ENCODE results near the gene EIF6. TPM values are rescaled to one million over a fixed set of nuclear protein-coding genes. Genes with fewer than 3 reads are reported as not detected.
"Not testable (repeated sequence)": the region's sequence is repeated elsewhere in the genome, so short reads cannot be mapped to it uniquely, and the experiment has no call there.

Gene EIF6
- total RNA-seq, 1 donor from 2014 or later: 41.2 TPM

DNA sequence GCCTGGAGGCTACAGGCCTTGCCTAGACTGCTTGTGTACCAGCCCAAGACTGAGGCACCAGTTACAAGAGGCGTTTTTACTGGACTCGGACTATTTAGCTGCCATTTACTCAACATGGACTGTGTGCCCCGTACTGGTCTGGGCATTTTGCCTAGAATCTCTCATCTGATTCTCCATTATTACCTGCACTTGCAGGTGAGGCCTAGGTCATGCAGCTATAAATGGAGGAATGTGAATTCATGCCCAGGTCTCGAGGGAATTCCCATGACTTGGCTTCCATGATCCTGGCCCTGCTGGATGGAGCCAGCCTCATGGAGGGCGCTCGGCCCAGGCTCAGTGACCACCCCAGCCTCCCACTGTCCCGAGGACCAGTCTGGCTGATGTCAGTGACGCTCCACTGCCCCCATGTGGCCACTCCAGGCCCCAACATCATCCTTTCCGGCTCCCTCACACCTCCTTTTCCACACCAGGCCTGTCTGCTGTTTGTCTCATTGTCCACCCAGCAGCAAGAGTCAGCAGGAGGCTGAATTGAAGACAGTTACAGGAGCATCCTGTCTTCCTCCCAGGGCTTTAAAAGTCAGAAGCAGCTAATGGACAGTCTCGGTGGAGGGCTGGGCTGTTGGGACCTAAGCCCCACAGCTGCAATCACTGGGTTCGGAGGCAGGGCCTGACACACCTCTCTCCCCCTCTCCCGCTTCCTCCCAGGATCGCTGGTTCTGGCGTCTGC, 15.4 kb downstream of the EIF6 start:
- intact Hi-C loops (cut with DNase I): loop anchor here (2.0 kb wide), 1 partner anchor 124 kb away; no protein-coding TSS in a partner anchor
- no peak for DNase-seq (ENCODE audit: low spot score)

- intact Hi-C loops (cut with DNase I): no loop called here
- DNase-seq (ENCODE audit: low spot score): peak; percentile 53
Measured at GRCh38 chr20:35267092-35267491, 17.5 kb downstream of the EIF6 start.

- DNase-seq (ENCODE audit: low spot score): no peak
- intact Hi-C loops (cut with DNase I): no loop called here
Measured at GRCh38 chr20:35264755-35265154, 19.8 kb downstream of the EIF6 start.

DNA sequence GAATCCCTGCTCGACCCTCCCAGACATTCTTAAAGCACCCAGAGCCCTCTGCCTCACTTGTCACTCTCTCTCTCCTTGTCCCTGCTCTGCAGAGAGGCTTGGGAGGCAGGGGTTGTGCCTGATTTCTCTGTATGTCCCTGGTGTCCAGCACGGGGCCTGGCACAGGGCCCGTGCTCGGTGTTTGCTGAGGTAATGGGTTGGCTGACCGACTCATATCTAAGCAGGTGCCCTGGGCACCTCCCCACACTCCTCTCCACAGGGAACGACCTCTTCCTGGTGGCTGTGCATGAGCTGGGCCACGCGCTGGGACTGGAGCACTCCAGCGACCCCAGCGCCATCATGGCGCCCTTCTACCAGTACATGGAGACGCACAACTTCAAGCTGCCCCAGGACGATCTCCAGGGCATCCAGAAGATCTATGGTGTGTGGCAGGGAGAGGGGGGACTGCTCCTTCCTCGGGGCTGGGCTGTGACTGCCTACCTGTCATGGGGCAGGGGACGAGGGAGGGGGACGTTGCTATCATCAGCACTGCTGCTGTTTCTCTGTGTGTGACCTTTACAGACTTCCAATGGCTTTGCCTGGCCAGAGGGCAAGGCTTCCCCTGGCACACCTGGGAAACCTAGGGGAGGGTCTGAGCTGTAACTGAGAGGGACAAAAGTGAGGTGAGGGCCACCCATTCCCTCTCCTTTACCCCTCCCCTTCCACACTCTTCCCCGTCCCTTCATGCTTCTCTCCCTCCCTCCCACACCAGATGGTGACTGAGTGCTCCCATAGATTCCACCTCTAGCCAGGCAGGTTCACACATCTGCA, 20.8 kb downstream of the EIF6 start:
- no peak for DNase-seq (ENCODE audit: low spot score)
- intact Hi-C loops (cut with DNase I): no loop called here

DNA sequence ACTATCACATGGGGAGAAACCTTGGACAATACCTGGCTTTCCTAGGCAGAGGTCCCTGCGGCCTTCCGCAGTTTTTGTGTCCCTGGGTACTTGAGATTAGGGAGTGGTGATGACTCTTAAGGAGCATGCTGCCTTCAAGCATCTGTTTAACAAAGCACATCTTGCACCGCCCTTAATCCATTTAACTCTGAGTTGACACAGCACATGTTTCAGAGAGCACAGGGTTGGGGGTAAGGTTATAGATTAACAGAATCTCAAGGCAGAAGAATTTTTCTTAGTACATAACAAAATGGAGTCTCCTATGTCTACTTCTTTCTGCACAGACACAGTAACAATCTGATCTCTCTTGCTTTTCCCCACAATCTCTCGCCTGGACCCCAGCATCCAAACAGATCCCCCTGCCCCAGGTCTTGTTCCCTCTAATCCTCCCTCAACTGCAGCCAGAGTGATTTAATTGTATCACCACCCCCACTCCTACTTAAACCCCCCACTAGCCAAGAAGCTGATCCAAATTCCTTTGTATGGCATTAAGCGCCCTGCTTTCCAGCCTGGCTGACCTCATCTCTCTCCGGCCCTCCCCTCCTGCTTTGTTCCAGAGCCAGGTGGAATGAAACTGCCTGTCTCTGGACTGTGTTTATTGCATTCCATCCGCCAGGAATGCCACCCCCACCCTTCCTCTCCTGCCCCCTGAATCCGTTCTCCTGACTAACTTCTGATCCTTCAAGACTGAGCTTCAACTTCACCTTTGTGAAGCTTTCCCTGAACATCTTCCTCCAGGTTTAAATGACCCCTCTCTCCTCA, 21.6 kb downstream of the EIF6 start:
- intact Hi-C loops (cut with DNase I): not testable (repeated sequence)

DNA sequence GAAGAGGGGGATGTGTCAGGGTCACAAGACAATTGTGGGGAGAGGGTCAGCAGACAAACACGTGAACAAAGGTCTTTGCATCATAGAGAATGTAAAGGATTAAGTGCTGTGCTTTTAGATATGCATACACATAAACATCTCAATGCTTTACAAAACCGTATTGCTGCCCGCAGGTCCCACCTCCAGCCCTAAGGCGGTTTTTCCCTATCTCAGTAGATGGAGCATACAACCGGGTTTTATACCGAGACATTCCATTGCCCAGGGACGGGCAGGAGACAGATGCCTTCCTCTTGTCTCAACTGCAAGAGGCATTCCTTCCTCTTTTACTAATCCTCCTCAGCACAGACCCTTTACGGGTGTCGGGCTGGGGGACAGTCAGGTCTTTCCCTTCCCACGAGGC, 22.3 kb downstream of the EIF6 start:
- intact Hi-C loops (cut with DNase I); DNase-seq (ENCODE audit: low spot score): not testable (repeated sequence)

More for the DNA sequence above, 21.6 kb downstream of the EIF6 start:
- DNase-seq (ENCODE audit: low spot score): not testable (repeated sequence)

- DNase-seq (ENCODE audit: low spot score): no peak
- intact Hi-C loops (cut with DNase I): no loop called here
Measured at GRCh38 chr20:35260426-35260825, 24.1 kb downstream of the EIF6 start.

DNA sequence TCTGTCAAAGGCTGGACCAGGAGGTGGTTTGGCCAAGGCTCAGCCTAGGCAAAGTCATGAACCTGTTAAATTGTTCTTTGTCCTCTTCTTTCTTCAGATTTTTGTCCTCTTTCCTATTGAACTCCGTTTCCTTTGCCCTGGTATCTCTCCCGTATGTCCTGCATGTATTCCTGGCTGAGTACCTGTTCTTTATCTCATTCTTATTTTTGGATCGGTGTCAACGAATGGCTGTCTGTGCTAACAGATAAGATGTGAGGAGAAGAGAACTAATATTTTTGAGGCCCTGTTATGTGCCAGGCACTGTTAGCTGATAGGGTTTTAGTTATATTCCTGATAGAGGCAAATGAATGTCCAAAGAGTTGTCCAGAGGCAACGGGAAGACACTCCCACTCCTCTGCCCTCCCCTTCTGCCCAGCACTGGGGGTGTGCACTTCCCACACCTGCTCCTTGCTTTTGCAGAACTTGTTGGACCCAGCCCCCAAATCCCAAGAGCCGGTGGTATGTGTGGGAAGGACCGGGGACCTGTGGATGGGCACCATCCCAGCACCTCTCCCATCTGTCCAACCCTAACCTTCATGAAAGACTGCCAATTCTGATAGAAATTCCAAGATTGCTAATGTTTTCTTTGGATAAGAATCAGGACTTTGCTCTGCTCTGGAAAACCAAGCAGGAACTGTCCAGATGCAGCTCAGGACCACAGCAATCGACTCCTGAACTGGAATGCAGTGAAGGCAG, 27.2 kb downstream of the EIF6 start:
- intact Hi-C loops (cut with DNase I): no loop called here
- DNase-seq (ENCODE audit: low spot score): no peak

DNA sequence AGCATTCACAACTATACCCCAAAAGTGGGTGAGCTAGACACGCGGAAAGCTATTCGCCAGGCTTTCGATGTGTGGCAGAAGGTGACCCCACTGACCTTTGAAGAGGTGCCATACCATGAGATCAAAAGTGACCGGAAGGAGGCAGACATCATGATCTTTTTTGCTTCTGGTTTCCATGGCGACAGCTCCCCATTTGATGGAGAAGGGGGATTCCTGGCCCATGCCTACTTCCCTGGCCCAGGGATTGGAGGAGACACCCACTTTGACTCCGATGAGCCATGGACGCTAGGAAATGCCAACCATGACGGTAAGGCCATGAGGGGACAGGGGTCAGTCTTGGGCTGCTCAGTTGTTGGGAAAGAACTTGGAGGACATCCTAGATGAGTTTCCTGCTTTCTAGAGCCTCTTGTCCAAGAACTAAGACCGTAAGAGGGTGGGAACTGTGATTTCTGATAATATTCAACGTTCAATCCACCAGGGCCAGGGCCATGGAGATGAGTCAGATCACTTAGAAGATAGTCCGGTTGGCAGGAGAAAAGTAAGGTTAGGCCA, 30.0 kb downstream of the EIF6 start:
- intact Hi-C loops (cut with DNase I): no loop called here
- no peak for DNase-seq (ENCODE audit: low spot score)

- DNase-seq (ENCODE audit: low spot score): no peak
- intact Hi-C loops (cut with DNase I): no loop called here
Measured at GRCh38 chr20:35253010-35253409, 31.6 kb downstream of the EIF6 start.

DNA sequence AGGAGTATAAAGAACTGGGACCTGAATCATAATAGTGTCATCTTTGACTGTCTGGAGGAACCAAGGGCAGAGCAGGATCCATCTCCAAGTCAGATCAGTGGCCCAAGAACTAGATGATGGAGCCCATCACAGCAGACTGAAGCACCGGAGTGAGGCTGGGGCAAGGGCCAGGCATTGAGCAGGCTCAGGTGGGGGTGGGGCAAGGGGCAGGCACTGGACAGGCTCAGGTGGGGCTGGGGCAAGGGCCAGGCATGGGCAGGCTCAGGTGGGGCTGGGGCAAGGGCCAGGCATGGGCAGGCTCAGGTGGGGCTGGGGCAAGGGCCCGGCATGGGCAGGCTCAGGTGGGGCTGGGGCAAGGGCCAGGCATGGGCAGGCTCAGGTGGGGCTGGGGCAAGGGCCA, 32.0 kb downstream of the EIF6 start:
- DNase-seq (ENCODE audit: low spot score); intact Hi-C loops (cut with DNase I): not testable (repeated sequence)

- no peak for DNase-seq (ENCODE audit: low spot score)
- intact Hi-C loops (cut with DNase I): no loop called here
Measured at GRCh38 chr20:35252037-35252461, 32.5 kb downstream of the EIF6 start.

DNA sequence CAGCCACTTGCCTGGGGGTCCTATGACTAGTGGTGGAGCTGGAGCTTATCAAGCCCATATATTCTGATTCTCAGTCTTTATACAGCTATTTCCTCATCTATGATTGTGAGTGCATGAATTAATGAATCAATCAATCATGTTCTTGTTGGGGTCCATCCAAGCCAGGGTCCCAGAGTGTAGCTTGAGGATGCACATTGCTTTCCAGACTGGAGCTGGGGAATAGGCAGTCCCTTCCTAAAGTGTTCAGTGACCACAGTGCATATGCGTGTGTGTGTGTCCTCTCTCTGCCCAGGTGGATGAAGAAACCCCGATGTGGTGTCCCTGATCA, 33.0 kb downstream of the EIF6 start:
- intact Hi-C loops (cut with DNase I): no loop called here
- no peak for DNase-seq (ENCODE audit: low spot score)

GRCh38 chr20:35248641-35249475, 35.7 kb downstream of the EIF6 start:
- no peak for DNase-seq (ENCODE audit: low spot score)
- intact Hi-C loops (cut with DNase I): no loop called here

DNA sequence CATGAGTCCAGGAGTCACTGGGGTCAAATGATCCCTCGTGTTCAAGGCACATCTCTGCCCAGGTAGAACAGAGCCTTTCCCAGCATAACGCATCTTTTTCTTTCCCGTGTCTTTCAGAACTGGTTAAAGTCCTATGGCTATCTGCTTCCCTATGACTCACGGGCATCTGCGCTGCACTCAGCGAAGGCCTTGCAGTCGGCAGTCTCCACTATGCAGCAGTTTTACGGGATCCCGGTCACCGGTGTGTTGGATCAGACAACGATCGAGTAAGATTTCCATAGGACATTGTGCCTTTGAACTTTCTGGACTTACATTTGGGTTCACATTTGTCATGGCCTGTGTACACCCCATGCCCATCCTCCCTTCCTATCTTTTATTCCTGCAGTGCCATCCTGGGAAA, 37.8 kb downstream of the EIF6 start:
- intact Hi-C loops (cut with DNase I): no loop called here
- no peak for DNase-seq (ENCODE audit: low spot score)

- DNase-seq (ENCODE audit: low spot score): no peak
- intact Hi-C loops (cut with DNase I): no loop called here
Measured at GRCh38 chr20:35243986-35244385, 40.6 kb downstream of the EIF6 start.

- intact Hi-C loops (cut with DNase I): no loop called here
- DNase-seq (ENCODE audit: low spot score): no peak
Measured at GRCh38 chr20:35243317-35243716, 41.3 kb downstream of the EIF6 start.

DNA sequence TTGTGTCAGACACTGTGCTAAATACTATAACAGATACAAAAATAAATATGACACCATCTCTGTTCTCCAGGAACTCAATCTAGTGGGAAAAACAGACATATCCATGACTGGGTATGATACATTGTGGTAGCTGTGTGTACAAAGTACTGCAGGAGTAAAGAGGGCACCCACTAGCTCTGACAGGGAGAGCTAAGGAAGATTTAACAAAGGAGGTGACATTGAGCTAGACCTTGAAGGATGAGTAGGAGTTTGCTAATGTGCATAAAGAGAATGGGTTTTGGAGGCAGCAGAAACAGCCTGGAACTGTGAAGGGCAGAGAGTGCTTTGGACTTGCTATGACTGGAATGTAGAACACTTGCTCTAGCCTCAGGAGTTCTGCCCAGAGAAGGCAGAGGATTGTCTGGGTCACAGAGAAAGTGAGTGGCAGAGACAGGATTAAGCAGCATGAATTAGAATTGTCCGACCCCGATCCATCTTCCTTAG, 43.7 kb downstream of the EIF6 start:
- intact Hi-C loops (cut with DNase I): no loop called here
- DNase-seq (ENCODE audit: low spot score): no peak
